ENCODE data around the gene ADGRL1. TPM values are rescaled to one million over a fixed set of nuclear protein-coding genes. Genes with fewer than 3 reads are reported as not detected.
"Not testable (repeated sequence)": the region's sequence is repeated elsewhere in the genome, so short reads cannot be mapped to it uniquely, and the experiment has no call there.

Gene ADGRL1
- total and polyA plus RNA-seq, 2 donors (not counting 1 experiment from before 2014, with no cell fraction given), result 1.7 to 3.5 TPM

DNA sequence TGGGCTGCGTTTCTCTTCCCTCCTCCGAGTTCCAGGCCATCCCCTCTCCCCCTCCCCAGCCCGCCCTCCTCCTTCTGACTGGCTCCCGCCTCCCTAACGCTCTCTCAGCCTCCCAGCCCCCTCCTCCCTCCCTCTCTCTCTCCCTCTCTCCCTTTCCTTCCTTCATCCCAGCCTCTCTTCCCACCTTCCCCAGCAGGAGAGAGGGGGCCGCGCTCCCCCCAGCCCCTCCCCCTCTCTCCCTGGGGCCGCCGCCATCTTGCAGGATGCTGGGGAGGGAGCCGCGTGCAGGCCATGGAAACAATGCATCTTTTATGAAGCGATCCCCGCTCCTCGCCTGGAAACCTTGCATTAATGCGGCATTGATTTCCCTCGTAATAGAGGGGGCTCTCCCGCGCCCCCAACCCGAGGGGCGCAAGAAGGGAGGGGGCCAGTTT, 42.6 kb upstream of the ADGRL1 start:
- Histone ChIP-seq H3K27me3 (ENCODE audit: control insufficient read depth, insufficient read depth, low read length) (no peaks in the 10 kb centered on the region), H3K27ac (ENCODE audit: insufficient read depth, low read length) (no peak overlapping the region), H3K9ac (ENCODE audit: insufficient read depth, low read length) (no peak overlapping the region), H3K4me1 (ENCODE audit: control insufficient read depth, extremely low read depth, insufficient read depth, low read length) (no peaks in the 10 kb centered on the region), H4K20me1 (ENCODE audit: control insufficient read depth, extremely low read depth, insufficient read depth, low read length) (no peaks in the 10 kb centered on the region), H3K9me3 (ENCODE audit: control insufficient read depth, insufficient read depth, low read depth, low read length) (no peaks in the 10 kb centered on the region), H3K4me2 (ENCODE audit: extremely low read depth, insufficient read depth, low read length) (peak overlapping the region; percentile 15), H3K79me2 (ENCODE audit: control insufficient read depth, insufficient read depth, low read length) (no peaks in the 10 kb centered on the region), H3K36me3 (ENCODE audit: control insufficient read depth, insufficient read depth, low read length) (no peaks in the 10 kb centered on the region), H2AFZ (ENCODE audit: low read length) (no peak overlapping the region), H3K4me3 (replicated peaks in 1 of 4; ENCODE audit: control extremely low read depth in 1 of 4, insufficient read depth in 1 of 4, low read depth in 3 of 4, low read length in 4 of 4) (peak overlapping the region in 2 of 4 experiments; percentile 33 to 48)
- peak; percentile 65 to 69 for DNase-seq (ENCODE audit: low read depth in 2 of 2)
- TF ChIP-seq, protein P1, sequence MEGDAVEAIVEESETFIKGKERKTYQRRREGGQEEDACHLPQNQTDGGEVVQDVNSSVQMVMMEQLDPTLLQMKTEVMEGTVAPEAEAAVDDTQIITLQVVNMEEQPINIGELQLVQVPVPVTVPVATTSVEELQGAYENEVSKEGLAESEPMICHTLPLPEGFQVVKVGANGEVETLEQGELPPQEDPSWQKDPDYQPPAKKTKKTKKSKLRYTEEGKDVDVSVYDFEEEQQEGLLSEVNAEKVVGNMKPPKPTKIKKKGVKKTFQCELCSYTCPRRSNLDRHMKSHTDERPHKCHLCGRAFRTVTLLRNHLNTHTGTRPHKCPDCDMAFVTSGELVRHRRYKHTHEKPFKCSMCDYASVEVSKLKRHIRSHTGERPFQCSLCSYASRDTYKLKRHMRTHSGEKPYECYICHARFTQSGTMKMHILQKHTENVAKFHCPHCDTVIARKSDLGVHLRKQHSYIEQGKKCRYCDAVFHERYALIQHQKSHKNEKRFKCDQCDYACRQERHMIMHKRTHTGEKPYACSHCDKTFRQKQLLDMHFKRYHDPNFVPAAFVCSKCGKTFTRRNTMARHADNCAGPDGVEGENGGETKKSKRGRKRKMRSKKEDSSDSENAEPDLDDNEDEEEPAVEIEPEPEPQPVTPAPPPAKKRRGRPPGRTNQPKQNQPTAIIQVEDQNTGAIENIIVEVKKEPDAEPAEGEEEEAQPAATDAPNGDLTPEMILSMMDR (conservative IDR thresholded peaks at IDR 0.05 in 1 of 2, IDR thresholded peaks at IDR 0.05 in 1 of 2; ENCODE audit: low read depth in 1 of 2, low read length in 2 of 2), result no peak
- TF ChIP-seq EZH2 (IDR thresholded peaks at IDR 0.05; ENCODE audit: low read length, missing control alignments), result no peak

DNA sequence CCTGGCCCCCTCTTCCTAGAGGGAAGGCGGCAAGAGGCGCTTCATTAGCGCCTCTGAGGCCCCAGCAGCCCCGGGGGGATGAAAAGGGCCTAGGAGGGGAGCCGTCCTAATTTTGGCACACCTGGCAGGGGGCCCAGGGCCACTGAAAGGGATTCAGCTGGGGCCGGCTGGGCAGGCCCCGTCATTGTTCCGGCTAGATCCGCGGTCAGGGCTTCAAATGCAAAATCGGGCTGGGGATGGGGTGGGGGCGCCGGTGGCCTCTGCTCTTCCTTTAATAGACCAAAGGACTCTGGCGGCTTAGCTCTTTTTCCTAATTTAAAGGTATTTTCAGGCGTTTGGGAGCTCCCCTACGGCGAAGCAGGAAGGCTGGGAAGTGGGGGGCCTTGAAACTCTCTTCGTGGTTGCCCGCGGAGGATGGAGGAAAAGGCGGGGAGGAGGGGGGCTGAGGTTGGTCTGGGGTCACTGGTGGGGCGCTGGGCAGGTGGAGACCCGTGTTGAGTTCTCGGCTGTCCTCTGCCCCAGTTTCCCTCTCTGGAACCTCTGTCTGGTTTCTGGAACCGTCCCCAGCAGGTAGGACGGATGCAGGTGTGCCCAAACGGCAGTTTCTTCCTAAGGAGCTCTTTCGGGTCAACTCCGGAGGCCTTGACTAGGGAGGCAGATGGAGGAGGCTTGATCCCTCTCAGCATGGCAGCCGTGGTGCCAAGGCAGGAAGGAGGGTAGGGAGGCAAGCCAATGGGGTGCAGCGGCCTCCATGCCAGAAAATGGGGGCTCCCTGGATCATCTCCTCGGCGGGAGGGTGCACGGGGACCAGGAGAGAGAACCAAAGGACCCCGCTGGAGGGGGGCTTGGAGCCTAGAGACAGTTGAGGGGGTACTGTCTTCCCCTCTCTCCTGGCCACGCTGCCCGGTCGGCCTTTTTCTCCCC, 41.8 kb upstream of the ADGRL1 start:
- H3K4me3 ChIP-seq (replicated peaks in 1 of 4; ENCODE audit: control extremely low read depth in 1 of 4, insufficient read depth in 1 of 4, low read depth in 3 of 4, low read length in 4 of 4); DNase-seq (ENCODE audit: low read depth in 2 of 2); H3K27me3 ChIP-seq (ENCODE audit: control insufficient read depth, insufficient read depth, low read length); H2AFZ ChIP-seq (ENCODE audit: low read length); H3K9ac ChIP-seq (ENCODE audit: insufficient read depth, low read length); H3K4me2 ChIP-seq (ENCODE audit: extremely low read depth, insufficient read depth, low read length); H3K36me3 ChIP-seq (ENCODE audit: control insufficient read depth, insufficient read depth, low read length); H4K20me1 ChIP-seq (ENCODE audit: control insufficient read depth, extremely low read depth, insufficient read depth, low read length); H3K27ac ChIP-seq (ENCODE audit: insufficient read depth, low read length); H3K9me3 ChIP-seq (ENCODE audit: control insufficient read depth, insufficient read depth, low read depth, low read length); H3K79me2 ChIP-seq (ENCODE audit: control insufficient read depth, insufficient read depth, low read length); H3K4me1 ChIP-seq (ENCODE audit: control insufficient read depth, extremely low read depth, insufficient read depth, low read length): not testable (repeated sequence)

DNA sequence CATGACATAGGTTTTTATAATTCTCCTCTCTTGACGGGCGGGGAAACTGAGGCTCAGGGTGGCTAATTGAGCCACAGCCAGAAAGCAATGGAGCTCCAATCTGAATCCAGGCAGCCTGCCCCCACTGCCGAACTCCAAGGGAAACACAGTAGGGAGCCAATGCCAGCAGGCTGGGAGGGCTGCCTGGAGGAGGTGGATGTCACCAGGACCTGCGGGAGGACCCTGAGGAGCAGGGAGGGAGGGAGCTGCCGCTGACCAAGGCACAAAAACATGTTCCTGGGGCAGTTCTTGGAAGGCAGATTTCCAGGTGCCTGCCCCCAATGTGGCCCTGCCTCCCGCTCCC, 41.2 kb upstream of the ADGRL1 start:
- H4K20me1 ChIP-seq (ENCODE audit: control insufficient read depth, extremely low read depth, insufficient read depth, low read length); H2AFZ ChIP-seq (ENCODE audit: low read length); H3K36me3 ChIP-seq (ENCODE audit: control insufficient read depth, insufficient read depth, low read length); H3K4me1 ChIP-seq (ENCODE audit: control insufficient read depth, extremely low read depth, insufficient read depth, low read length); H3K9me3 ChIP-seq (ENCODE audit: control insufficient read depth, insufficient read depth, low read depth, low read length); H3K79me2 ChIP-seq (ENCODE audit: control insufficient read depth, insufficient read depth, low read length); H3K27ac ChIP-seq (ENCODE audit: insufficient read depth, low read length); H3K4me3 ChIP-seq (replicated peaks in 1 of 4; ENCODE audit: control extremely low read depth in 1 of 4, insufficient read depth in 1 of 4, low read depth in 3 of 4, low read length in 4 of 4); H3K9ac ChIP-seq (ENCODE audit: insufficient read depth, low read length); DNase-seq (ENCODE audit: low read depth in 2 of 2); H3K27me3 ChIP-seq (ENCODE audit: control insufficient read depth, insufficient read depth, low read length); H3K4me2 ChIP-seq (ENCODE audit: extremely low read depth, insufficient read depth, low read length): not testable (repeated sequence)

DNA sequence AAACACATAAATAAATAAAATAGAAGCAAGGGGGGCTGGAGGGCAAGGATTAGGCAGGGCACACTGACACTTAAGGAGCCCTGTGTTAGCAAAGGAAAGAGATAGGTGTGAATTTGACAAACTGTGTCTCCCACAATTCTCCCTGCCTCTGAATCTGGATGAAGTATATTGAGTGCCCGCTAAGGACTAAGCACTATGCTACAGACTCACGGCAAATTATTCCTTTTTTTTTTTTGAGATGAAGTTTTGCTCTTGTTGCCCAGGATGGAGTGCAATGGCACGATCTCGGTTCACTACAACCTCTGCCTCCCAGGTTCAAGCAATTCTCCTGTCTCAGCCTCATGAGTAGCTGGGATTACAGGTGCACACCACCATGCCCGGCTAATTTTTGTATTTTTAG, 38.4 kb upstream of the ADGRL1 start:
- H3K9me3 ChIP-seq (ENCODE audit: control insufficient read depth, insufficient read depth, low read depth, low read length); H3K79me2 ChIP-seq (ENCODE audit: control insufficient read depth, insufficient read depth, low read length); H3K27ac ChIP-seq (ENCODE audit: insufficient read depth, low read length); H3K4me3 ChIP-seq (replicated peaks in 1 of 4; ENCODE audit: control extremely low read depth in 1 of 4, insufficient read depth in 1 of 4, low read depth in 3 of 4, low read length in 4 of 4); H3K27me3 ChIP-seq (ENCODE audit: control insufficient read depth, insufficient read depth, low read length); H3K36me3 ChIP-seq (ENCODE audit: control insufficient read depth, insufficient read depth, low read length); H3K4me2 ChIP-seq (ENCODE audit: extremely low read depth, insufficient read depth, low read length); DNase-seq (ENCODE audit: low read depth in 2 of 2); H3K9ac ChIP-seq (ENCODE audit: insufficient read depth, low read length); H2AFZ ChIP-seq (ENCODE audit: low read length); H4K20me1 ChIP-seq (ENCODE audit: control insufficient read depth, extremely low read depth, insufficient read depth, low read length); H3K4me1 ChIP-seq (ENCODE audit: control insufficient read depth, extremely low read depth, insufficient read depth, low read length): not testable (repeated sequence)

DNA sequence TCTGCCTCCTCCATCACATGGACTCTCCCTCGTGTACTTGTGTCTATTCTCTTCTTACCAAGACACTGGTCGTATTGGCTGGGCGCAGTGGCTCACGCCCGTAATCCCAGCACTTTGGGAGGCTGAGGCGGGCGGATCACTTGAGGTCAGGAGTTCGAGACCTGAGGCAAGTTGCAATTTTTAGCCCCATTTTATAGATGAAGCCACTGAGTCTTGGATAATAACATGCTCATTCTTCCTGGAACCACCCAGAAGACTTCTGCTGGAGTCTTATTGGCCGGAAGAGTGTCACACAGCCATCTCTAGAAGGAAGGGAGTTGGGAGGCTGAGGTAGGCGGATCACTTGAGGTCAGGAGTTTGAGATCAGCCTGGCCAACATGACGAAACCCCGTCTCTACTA, 37.7 kb upstream of the ADGRL1 start:
- H3K4me3 ChIP-seq (replicated peaks in 1 of 4; ENCODE audit: control extremely low read depth in 1 of 4, insufficient read depth in 1 of 4, low read depth in 3 of 4, low read length in 4 of 4); H3K9me3 ChIP-seq (ENCODE audit: control insufficient read depth, insufficient read depth, low read depth, low read length); H3K4me1 ChIP-seq (ENCODE audit: control insufficient read depth, extremely low read depth, insufficient read depth, low read length); H3K27ac ChIP-seq (ENCODE audit: insufficient read depth, low read length); DNase-seq (ENCODE audit: low read depth in 2 of 2); H3K27me3 ChIP-seq (ENCODE audit: control insufficient read depth, insufficient read depth, low read length); H4K20me1 ChIP-seq (ENCODE audit: control insufficient read depth, extremely low read depth, insufficient read depth, low read length); H3K79me2 ChIP-seq (ENCODE audit: control insufficient read depth, insufficient read depth, low read length); H3K36me3 ChIP-seq (ENCODE audit: control insufficient read depth, insufficient read depth, low read length); H3K9ac ChIP-seq (ENCODE audit: insufficient read depth, low read length); H3K4me2 ChIP-seq (ENCODE audit: extremely low read depth, insufficient read depth, low read length); H2AFZ ChIP-seq (ENCODE audit: low read length): not testable (repeated sequence)
